Activated CD4-positive, alpha-beta T cell treated with anti-CD3 and anti-CD28 coated beads, Interleukin-2, amount 50 U/mL, for 16 hours (primary cell): ENCODE measurements around the gene SKIC3.

ENCODE experiments used
- DNase-seq: peaks from one replicate; pipeline ENCODE4 v3.0.0-alpha.2; 2020

The SKIC3 gene

DNA sequence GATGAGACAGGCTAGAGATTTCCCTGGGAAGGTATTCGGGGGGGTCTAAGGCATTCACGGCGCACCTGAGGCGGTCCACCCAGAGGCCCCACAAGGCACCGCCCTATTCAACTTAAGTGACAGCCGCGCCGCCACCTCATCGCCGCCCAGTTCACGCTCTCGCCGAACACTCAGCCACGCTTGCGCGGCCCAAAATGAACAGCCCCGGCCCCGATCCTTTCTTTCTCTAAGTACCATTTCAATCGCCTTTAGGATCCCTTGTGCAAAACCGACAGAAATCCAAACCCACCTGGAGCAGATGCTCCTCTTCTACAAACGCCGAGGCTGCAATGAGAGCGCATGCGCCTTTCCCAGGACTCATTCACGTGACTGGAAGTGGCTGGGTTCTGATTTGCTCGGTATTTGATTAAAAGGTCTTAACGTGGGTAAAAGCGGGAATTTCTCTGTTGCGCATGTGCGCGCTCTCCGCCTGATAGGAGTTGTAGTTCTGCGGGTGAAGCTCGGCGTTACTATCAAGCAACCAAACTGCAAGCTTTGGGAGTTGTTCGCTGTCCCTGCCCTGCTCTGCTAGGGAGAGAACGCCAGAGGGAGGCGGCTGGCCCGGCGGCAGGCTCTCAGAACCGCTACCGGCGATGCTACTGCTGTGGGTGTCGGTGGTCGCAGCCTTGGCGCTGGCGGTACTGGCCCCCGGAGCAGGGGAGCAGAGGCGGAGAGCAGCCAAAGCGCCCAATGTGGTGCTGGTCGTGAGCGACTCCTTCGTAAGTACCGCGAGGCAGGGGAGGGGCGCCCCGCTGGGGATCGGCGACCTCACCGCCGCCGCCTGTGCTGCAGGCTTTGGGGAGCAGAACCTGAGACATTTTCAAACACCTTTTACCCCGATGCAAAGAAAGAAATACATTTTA, at the start of gene SKIC3, which contains the start of gene ARSK:
TSS of gene SKIC3 (minus strand) at position 331 of the 902 bp plus-strand sequence. CDS start 7,827 bp downstream, outside the sequence.
TSS of gene ARSK (plus strand) at position 455 of the 902 bp plus-strand sequence. CDS start at position 633, 178 bp downstream.
- peak; percentile 98 for DNase-seq

DNA sequence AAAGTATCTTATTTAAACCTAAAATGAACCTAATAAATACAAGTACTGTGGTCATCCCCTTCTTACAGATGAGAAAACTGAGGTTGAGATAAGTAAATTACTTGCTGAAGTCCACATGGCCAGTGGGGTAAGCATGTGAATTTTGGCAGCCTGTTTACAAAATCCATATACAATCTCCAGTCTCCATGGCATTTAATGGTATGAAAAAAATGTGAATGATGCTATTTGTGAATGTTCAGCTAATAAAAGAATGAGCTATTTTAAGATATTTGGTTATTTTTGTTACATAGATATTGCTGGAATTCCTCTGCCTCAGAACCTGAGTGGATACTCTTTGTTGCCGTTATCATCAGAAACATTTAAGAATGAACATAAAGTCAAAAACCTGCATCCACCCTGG, 45.8 kb upstream of the SKIC3 start:
- no peak for DNase-seq

DNA sequence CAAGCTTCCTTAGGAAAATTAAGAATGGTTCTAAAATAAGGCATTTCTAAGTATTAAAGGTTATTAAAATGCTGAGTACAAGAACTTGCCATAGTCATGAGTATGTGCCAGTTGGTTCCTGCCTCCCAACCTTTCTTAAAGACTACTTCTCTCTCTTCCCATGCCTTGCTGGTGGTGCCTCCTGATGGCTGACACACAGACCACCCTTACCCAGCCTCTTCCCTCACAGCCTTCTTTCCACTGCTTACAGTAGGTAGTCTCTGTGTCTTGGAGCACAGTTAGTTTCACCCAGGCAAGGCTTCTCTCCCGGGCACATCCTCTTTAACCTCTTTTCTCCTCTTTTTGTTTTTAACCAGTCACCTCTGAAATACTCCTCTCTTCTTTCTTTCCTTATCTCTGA, 44.5 kb upstream of the SKIC3 start:
- no peak for DNase-seq

DNA sequence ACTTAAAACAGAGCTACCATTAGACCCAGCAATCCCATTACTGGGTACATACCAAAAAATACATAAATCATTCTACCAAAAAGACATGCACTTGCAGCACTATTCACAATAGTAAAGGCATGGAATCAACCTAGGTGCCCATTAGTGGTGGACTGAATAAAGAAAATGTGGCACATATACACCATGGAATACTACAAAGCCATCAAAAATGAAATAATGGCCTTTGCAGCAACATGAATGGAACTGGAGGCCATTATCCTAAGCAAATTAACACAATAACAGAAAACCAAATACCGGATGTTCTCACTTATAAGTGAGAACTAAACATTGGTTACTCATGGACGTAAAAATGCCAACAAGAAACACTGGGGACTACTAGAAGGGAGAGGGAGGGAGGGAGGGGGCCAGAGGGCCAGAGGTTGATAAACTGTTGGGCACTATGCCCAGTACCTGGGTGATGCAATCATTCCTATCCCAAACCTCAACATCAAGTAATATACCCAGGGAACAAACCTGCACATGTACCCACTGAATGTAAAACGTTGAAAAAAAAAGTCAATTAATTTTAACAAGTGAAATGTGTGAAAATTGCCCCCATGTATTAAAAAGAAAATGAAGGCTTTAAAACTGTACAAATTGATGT, 40.6 kb upstream of the SKIC3 start:
- no peak for DNase-seq

DNA sequence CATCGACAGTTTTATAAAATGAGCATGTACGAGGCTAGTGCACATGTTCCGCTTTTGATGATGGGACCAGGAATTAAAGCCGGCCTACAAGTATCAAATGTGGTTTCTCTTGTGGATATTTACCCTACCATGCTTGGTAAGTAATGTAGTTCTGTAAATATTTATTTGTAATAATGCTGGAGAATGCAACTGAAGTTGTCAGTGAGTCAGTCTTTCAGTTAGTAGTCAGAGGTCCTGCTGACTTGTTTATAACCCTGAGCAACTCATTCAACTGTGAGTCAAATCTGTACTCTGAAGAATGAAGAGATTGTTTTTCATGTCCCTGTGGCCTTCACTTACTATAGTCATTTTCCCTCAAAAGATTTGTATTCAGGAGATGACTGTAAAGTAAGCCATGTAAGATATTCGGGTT, 36.7 kb upstream of the SKIC3 start:
- DNase-seq, result peak; percentile 90

DNA sequence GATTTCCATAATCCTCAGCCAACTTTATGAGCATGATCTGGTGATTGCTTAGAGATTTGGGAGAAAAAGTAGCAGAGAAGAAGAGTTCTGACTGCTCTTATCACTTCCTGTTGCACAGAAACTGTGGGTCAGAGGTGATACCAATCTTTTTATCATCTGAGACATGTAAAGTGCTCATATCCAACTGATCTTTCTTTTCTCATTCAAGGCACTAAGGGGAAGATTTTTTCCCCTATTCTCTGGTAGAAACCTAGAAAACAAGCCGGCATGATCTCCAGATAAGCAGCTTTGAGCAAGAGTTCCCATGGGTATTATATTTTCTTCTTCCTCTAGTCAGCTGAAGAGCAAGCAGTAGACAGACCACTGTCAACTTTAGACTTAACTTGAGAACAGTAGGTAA, 36.1 kb upstream of the SKIC3 start:
- DNase-seq, result peak; percentile 45

DNA sequence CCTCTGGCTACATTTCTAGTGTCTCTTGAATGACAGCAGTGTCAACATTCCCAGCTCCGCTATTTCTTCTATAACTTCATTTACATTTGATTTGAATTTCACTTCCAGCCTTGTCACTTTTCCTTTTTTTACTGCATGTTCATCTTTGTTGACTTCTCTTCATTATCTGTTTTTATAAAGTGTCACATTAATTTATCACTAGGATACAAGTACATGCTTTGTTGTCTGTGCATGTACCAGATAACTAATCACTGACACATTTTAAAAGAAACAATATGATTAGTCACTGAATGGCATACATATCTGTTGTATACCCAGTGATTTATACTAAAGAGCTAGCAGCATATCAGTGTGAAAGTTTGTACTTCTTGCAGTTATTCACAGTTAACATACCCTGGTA, 29.2 kb upstream of the SKIC3 start:
- no peak for DNase-seq

DNA sequence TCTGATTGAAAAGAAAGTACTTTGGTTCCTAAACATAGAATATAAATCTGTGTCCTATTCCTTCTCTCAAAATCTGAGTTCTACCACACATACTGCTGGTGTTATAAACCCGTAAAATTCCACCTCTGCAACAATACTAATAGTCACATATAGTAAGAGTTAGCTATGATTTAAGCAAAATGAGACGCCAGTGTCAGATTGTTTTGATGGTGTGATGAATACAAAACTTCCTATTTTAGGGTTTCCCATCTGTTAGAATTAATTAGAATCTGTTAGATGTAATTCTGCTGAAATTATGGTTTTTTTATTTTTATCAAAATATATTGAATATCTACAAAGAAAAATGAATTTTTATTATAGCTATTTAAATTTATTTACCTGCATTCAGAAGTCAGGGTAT, 26.8 kb upstream of the SKIC3 start:
- no peak for DNase-seq

DNA sequence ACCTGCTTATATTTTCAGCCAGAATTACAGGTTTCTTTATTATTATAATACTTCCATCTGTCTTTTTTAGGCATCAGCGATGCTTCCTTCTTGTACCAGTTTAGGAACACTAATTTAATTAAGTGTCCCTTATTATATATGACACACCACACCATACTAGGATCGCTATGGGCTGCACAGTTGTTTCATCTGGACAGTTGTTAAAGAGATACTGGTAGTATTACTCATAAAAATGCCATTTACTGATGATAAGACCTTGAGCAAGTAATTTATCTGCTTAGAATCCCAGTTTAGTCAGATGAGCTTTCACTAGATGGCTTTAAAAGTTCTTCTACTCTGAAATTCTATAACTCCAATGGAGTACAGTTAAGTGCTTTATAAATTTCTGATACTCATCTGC, 17.2 kb upstream of the SKIC3 start:
- DNase-seq, result no peak

DNA sequence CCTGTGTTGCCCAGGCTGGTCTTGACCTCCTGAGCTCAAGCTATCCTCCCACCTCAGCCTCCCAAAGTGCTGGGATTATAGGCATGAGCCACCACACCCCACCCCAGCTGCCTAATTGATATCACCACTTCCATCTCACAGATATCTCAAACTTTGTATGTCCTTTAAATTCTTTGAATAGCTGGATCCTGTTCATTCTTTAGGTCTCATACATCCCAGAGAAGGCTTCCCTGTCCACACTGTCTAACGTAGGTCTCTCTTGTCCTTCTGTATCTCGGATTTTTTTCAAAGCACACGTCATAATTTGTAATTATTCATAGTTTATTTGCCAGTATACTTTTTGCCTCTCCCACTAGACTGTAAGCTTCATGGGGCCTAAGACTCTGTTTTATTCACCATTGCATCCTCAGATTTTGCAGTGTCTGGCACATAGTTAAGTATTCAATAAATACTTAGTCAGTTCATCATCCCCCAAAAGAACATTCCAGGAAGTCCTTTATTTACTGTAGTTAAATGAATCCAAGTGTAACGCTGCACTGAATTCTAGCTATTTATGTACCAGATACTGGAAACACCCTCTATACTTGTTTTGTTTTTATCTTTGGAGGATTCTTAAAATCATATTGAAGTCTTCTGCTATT, 10.6 kb upstream of the SKIC3 start:
- no peak for DNase-seq

DNA sequence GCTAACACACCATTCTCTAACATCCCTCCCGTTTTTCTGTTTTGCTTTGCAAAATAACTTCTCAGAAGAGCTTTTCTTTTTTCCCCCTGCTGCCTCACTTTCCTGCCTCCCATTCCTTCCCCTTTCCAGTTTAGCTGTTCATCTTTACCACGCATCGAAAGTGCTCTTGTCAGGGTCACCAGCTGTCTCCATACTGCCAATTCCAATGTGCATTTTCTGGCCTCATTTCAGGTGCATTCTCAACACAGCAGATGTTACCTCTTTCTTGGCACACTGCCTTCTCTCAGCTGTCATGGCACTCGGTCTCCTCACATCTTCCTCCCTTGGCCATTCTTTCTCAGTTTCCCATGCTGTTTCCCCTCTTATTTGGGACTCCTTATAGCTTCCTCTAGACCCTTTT, 9.7 kb upstream of the SKIC3 start:
- DNase-seq, result no peak

DNA sequence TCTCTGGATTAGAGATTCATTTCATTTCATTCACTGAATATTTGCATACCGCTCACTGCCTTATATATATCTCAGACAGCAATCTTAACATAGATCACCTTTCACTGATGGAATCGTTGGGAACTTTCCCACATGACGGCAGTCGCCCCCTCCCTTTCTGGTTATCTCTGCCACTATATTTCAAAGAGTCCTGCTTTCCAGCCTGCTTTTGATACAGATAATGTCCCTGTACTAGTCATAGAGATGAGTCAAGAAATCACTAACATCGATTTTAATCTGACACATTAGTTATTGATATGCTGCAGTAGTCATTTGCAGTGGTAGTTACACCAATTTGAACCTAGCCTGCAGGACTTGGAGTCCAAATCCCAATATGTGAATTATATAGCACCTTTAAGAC, 8.6 kb upstream of the SKIC3 start:
- DNase-seq, result no peak

DNA sequence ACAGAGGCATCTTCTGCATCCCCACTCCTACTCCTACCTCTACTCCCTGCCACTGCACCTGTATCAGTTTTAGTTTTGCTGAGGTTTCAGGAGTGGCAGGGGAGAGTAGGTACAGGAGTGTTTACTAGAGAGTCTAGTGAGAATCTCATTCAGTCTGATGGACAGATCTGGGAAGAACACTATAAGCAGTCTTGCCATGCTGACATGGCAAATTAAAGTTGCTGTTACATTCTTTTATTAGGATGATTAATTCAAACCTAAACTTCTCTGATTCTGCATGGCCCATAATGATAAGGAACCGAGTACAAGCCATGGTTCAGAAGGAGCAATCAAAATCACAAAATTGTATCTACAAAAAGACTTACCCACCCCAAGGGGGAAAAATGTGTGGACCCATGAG, 7.5 kb upstream of the SKIC3 start:
- no peak for DNase-seq

DNA sequence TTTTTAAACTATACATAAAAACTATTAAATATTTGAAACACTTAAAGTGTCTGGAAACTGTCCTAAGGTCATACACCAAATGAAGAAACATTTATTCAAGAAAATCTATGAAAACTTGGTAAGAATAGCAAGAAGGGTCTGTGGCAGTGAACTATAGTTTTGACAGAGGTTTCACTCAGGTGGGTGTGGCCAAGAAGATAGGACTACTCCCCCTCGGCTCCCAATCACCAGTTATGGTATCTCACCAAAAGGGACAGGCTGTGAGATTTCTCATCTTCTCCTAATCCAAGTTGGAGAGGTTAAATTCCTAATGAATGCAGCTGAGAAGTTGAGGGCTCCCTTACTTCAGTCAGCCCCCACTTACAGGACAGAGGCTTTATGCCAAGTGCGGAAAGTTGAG, 3.1 kb upstream of the SKIC3 start:
- no peak for DNase-seq

DNA sequence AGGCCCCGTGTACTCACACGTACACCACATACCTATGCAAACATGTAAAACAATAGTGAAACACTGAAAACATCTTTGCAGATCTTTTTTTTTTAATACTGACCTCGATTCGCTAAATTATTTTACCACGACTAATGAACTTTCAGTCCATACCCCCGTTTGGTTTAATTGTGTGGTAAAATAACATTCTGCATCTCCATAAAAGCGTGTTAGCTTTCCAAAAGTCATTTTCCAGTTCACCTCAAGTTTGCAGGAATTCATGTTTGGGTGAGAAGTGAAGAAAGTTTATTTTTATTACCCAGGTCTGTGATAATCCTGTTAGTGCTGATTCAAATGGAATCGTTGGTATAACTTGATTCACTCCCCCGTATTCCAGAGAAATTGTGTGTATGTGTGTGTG, 776 bp upstream of the SKIC3 start:
- DNase-seq, result no peak

DNA sequence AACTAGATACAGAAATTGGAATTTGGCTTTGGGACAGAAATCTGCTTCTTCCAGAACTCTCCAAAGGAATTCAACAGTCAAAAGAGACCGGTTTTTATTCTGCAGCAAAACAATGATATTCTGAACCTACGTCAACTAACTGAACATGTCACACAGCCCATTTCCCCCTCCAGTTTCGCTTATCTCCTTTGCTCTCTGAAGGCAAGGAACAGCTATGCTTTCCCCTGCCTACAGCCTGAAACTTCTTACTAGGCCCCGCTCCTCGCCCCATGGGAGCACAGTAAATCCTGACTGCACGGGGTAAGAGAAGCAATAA, 488 bp downstream of the SKIC3 start:
- DNase-seq, result no peak

DNA sequence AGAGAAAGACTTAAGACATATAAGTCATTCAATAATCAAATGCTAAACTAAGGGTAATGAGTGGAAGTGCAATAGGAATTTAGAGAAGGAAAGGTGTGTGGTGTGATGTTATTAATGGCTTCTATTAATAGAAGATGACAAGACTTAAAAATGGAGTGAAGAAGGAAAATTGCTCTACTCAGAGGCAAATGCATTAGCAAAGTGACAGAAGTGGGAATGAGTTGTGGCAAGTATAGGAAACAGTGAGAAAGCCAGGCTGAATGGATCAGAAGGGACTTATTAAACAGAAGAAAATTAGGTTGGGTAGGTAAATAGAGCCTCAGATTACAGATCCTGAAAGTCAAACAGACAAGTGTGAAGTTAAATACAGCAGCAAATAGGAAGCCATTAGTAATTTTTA, 5.7 kb downstream of the SKIC3 start:
- DNase-seq, result no peak

DNA sequence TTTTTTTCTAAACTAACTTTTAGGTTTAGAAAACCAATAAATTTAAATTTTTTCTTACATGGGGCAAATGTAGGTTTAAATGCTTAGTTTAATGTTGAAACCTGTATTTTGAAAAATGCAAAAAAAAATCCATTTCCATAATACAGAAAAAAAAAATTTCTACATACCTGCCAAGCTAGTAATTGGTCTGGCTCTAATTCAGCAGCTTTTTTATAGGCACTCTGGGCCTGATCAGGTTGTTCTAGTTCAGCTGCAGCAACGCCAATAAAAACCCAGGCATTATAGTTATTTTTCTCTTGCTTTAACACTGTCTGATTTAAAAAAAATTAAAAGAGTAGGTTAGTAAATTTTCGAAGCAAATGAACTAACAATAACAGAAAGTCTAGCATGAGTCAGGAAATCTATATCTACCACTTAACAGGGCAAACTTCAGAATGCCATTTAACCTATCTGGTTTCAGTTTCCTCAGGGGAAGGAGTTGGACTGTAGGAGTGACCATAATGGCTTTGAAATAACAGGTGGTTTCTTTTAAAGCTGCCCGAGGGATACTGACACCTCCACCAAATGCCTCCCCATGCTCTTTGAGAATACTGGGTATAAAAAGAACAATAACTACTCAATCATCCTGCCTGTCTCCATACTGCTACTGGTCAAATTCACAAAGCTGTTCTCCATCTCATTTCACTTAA, 11.6 kb downstream of the SKIC3 start:
- DNase-seq, result no peak

DNA sequence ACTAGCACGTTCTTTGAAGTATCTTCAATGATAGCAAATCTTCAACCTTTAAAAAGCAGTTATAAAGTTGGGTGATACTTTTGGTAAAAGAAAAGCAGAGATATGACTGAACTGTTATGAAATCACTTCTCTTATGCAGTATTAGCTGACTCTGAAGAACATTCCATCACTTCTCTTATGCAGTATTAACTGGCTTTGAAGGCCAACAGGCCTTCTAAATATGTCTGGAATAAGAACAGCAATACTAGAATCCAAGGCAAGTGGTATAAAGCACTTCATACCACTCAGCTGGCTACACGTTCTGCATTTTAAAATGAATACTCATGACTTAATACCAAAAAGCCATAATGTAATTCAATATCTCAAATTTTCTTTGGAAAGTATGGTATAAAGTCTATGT, 17.3 kb downstream of the SKIC3 start:
- no peak for DNase-seq

DNA sequence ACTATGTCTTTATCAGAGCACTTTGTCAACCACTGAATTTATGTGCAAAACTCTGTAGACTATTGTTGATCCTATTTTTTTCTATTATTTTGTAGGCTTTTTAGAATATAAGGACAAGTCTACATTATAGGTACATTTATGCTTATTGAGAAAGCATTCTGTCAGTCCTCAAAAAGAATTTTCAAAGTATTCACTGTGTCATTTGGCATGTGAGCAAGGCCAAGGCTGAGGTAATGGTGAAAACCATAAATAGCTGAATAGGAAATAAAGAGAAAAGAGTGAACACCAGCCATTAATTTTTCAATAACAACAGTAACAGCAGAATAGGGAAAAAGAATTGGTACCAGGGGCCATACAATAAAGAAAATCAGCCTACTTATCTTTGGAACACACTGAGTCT, 21.0 kb downstream of the SKIC3 start:
- DNase-seq, result no peak

DNA sequence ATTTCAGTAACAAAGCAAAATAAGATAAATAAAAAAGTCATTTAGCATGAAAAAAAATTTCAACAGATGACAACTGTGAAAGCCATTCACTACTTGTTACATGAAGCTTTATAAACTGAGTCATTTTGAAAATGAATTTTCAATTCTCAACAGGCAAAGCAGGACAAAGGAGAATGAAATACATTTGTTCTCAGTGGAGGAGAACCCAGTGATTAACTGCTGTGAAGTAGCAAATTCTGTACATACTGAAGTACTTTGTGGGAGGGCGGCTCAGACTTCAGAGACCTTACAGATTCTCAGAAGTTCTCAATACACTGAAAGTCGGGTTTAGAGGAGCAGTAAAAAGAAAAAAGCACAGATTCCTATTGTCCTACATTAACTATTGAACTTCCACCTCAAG, 21.7 kb downstream of the SKIC3 start:
- peak; percentile 25 for DNase-seq

DNA sequence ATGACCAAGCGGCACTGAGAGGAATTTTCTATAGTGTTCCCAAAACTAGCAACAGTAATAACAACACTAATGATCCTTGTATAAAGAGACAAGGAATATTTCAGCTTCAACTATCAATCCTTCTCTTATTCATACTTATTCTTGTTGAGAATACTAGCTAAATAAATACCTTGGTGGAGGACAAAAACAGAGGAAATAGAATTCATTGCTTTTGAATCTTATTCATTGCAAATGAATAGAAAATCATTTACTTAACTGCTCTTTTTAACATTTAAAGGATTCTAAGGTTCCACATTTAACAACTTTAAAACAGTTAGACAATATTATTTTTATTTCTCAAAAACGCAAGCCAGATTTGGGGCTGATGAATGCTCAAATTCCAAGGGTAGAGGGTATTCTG, 22.4 kb downstream of the SKIC3 start:
- DNase-seq, result no peak

DNA sequence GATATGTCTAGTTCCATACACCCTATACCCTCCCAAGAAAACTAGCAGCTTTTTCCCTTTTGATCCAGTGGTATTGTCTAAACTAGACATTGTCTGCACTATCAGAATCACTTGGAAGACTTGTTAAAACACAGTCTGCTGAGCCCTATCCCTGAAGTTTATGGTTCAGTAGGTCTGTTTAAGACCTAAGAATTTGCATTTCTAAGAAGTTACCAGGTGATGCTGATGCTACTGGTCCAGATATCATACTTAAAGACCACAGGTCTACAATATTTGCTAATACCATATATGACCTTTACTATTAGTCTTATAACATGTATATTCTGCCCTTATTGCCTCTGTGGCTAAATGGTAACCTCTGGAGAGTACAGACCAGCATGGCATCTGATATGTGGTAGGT, 23.3 kb downstream of the SKIC3 start:
- DNase-seq, result no peak

DNA sequence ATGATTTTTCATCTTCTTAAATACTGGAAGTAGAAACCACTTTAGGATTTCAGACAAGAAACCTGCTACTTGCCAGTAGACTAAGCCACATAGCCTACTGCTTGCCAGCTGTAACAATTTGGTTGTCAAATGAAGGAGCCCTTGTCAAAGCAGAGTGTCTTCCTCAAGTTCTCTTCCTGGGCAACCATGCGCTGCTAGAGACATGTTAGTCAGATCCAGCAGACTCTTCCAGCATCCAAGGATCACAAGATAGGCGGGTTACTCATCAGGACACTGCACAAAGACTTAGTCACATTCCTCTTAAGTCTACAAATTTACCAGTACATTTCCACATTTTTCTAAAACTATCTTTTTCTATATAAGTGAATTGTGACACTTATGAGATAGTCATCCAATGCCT, 24.4 kb downstream of the SKIC3 start:
- no peak for DNase-seq
